ENCODE measurements around the gene SORCS2.
A peak's percentile ranks its signal among the peaks of the same experiment; 100 is the strongest.

Gene SORCS2

DNA sequence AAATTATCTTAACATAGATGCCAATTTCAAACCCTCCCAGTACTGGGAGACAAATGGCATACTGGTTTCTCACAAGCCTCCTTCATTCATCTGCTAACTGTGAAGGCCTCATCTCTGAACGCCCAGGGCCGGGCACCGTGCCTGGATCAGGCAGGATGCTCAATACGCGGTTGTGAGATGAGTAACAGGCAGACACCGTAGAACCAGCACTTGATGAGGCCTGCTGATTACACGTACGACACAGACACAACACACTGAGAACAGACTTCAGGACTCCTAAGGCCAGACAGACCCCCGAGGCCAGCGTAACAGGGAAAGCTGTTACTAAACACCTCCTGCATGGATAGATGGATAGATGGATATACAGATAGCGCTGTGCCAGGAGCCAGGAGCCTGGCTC is 592.7 kb downstream of the SORCS2 start:
- TF ChIP-seq, protein P1, sequence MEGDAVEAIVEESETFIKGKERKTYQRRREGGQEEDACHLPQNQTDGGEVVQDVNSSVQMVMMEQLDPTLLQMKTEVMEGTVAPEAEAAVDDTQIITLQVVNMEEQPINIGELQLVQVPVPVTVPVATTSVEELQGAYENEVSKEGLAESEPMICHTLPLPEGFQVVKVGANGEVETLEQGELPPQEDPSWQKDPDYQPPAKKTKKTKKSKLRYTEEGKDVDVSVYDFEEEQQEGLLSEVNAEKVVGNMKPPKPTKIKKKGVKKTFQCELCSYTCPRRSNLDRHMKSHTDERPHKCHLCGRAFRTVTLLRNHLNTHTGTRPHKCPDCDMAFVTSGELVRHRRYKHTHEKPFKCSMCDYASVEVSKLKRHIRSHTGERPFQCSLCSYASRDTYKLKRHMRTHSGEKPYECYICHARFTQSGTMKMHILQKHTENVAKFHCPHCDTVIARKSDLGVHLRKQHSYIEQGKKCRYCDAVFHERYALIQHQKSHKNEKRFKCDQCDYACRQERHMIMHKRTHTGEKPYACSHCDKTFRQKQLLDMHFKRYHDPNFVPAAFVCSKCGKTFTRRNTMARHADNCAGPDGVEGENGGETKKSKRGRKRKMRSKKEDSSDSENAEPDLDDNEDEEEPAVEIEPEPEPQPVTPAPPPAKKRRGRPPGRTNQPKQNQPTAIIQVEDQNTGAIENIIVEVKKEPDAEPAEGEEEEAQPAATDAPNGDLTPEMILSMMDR (conservative IDR thresholded peaks at IDR 0.05; ENCODE audit: low read length) = no peak
- H3K4me3 ChIP-seq (ENCODE audit: low read length) = no peak overlapping the region
- peak; percentile 77 for DNase-seq (ENCODE audit: low read depth)

DNA sequence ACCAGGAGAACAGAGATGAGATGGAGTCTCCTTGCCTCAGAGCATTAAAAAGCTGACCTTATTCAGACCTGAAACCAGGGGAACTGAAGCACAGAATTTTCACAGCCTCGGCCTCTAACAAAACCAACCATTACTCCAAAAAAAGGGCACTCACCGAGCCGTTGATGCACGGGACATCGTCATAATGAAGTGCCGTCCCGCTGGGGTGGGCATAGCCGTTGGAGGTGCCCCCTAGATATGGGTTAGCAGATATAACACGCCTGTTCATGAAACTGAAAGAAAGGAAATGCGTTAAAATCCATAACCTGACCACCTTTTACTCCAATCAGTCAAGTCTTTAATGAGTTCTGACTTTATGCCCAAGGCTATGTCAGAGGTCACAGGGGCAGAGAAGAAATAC is 593.7 kb downstream of the SORCS2 start:
- no peak overlapping the region for H3K4me3 ChIP-seq (ENCODE audit: low read length)
- TF ChIP-seq, protein P1 (conservative IDR thresholded peaks at IDR 0.05; ENCODE audit: low read length) = no peak
- no peak for DNase-seq (ENCODE audit: low read depth)

DNA sequence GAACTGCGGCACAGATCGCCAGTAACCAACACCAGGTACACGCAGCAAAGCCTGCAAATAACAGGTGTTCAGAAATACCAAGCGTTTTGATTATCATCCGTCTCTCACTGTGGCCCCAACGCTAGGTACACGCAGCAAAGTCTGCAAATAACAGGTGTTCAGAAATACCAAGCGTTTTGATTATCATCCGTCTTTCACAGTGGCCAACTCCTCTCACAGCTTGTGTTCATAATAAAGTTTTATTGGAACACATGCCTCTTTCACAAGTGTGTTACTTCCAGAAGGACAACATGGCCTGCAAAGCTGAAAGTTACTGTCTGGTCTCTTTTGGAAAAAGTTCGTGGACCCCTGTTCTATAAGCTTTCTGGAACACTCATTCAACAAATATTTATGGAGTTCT is 594.2 kb downstream of the SORCS2 start:
- TF ChIP-seq, protein P1 (conservative IDR thresholded peaks at IDR 0.05; ENCODE audit: low read length) = no peak
- DNase-seq (ENCODE audit: low read depth) = no peak
- no peak overlapping the region for H3K4me3 ChIP-seq (ENCODE audit: low read length)

DNA sequence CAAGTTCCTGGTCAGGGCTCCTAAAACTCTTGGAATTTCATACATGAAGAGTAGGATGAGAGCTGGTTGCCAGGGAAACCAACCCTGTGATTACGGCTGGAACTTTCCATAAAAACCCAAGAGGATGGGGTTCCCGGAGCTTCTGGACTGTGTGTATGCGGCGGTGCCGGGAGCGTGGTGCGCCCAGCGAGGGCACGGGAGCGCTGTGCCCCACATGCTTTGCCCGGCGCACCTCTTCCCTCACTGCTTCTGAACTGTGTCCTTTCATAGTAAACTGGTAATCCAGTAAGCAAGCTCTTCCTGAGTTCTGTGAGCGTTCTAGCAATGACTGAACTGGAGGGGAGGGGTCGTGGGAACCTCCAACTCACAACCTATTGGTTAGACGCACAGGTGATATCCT is 594.7 kb downstream of the SORCS2 start:
- DNase-seq (ENCODE audit: low read depth) = no peak
- TF ChIP-seq, protein P1 (conservative IDR thresholded peaks at IDR 0.05; ENCODE audit: low read length) = no peak
- H3K4me3 ChIP-seq (ENCODE audit: low read length) = no peak overlapping the region

DNA sequence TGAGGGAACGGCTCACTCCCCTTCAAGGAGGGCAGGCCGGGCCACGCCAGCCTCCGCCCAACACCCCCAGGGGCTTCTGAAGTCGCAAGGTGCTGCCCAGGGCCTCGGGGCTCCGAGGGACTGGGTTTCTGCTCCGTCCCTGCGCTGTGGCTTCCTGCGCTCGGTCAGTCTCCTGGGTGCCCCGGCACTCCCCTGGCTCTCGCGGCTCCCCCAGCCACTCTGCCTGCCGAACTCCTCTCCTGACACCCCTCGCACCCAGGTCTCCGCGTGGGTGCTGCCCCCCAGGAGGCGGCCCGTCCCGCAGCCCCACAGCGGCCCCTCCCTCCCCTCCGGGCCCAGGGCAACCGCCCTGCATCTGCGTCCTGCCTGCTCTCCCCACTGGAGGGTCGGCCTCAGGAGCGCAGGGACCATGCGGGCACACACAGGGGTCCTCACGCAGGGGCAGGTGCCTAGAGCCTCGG is 595.4 kb downstream of the SORCS2 start:
- TF ChIP-seq, protein P1 (conservative IDR thresholded peaks at IDR 0.05; ENCODE audit: low read length) = no peak
- DNase-seq (ENCODE audit: low read depth) = no peak
- no peak overlapping the region for H3K4me3 ChIP-seq (ENCODE audit: low read length)

DNA sequence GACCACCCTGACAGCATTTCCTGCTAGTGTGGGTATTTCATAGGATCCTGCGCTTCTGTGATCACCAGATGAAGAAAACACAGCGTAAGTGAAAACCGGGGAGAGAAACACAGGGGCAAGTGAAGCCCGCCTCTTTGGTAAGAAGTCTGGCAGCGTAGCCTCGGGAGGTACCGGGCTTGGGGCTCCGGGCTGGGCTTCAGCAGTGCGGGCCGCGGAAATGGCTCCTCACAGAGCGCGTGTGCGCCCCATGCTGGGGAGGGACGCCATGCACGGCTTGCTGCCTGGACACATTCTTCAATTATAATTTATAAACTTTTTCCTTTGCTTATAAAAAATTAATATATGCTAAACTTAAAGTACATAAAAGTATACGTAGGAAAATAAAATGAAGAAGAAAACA is 595.9 kb downstream of the SORCS2 start:
- no peak overlapping the region for H3K4me3 ChIP-seq (ENCODE audit: low read length)
- DNase-seq (ENCODE audit: low read depth) = no peak
- TF ChIP-seq, protein P1 (conservative IDR thresholded peaks at IDR 0.05; ENCODE audit: low read length) = no peak

DNA sequence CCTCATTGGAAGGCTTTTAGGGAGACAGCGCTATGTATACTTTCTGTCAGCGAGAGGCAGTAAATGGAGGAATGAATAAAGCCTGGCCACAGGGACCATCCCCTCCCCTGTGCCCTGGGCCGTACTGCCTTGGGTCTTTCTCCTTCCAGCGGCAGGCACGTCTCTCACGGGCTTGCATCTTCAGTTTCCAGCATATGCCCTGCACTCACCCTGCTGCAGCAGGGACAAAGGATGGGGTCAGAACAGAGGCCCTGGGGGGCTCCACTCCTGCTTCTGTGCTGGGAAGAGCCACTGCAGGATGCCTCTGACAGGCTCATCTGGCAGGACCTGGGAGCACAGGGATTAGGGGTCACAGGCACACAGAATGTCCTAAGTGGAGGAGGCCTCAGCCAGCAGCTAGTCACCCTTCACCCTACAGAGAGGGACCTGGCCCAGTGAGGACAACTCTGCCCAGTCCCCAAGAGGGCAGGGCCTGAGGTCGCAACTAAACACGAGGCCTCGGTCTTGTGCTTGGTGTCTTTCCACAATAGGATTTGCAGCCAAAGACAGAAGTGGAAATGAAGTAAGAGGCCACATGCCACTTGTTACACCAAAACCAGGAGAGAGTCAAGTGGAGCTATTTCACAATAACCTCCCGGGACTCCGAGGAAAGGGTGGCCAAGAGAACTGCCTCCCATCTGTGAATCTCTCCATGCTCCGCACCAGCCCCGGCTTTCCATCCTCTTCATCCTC is 596.5 kb downstream of the SORCS2 start:
- TF ChIP-seq, protein P1 (conservative IDR thresholded peaks at IDR 0.05; ENCODE audit: low read length) = no peak
- no peak overlapping the region for H3K4me3 ChIP-seq (ENCODE audit: low read length)
- peak; percentile 68 for DNase-seq (ENCODE audit: low read depth)

All from AG10803 (cell line).